ENCODE measurements around the gene USHBP1.

DNA sequence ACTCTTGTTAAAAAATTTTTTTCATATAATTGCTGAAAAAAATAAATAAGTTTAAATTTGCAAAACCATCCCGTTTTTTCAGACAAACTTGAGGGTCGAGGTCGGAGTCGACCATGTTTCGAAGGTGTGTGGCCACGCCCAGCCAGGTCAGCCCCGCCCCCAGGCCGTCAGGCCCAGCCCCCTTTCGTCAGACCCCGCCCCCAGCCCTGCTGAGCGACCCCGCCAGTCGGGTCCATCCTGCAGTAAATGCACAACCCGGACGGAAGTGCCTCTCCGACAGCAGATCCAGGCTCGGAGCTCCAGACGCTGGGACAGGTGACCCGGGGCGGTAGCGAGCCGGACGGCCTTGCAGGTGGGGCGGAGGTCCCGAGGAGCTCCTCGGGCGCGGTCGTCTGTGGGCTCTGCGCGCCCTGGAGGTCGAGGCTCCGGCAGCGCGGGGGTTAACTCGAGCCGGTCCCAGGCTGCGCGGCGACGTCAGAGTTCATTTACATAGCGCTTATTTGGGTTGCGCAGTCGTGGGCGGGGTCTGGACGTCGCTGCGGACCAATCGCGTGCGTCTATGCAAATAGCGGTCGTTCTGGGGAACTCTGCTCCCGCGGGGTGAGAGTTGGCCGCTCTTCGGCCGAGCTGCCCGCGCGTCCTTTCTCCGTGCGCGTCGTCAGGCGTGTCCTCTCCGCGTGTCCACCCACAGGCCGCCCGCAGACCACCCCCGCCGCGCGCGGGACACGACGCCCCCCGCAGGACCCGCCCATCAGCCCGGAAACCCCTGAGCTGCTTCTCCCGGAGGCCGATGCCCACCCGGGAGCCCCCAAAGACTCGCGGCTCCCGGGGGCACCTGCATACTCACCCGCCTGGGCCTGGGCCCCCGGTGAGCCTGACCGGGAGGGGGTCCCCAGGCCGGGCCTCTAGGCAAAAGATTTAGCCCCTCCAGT lies 38.3 kb downstream of the USHBP1 start, which contains the start of gene OCEL1:
- TF ChIP-seq, protein P1, sequence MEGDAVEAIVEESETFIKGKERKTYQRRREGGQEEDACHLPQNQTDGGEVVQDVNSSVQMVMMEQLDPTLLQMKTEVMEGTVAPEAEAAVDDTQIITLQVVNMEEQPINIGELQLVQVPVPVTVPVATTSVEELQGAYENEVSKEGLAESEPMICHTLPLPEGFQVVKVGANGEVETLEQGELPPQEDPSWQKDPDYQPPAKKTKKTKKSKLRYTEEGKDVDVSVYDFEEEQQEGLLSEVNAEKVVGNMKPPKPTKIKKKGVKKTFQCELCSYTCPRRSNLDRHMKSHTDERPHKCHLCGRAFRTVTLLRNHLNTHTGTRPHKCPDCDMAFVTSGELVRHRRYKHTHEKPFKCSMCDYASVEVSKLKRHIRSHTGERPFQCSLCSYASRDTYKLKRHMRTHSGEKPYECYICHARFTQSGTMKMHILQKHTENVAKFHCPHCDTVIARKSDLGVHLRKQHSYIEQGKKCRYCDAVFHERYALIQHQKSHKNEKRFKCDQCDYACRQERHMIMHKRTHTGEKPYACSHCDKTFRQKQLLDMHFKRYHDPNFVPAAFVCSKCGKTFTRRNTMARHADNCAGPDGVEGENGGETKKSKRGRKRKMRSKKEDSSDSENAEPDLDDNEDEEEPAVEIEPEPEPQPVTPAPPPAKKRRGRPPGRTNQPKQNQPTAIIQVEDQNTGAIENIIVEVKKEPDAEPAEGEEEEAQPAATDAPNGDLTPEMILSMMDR (IDR thresholded peaks at IDR 0.05) = no peak
- TF ChIP-seq EZH2phosphoT487 (IDR thresholded peaks at IDR 0.05) = no peak
- TF ChIP-seq EZH2 (IDR thresholded peaks at IDR 0.05) = no peak
